CD4-positive, alpha-beta T cell treated with Interleukin-4 for 4 hours (primary cell): Measurements from ENCODE around the gene INSYN1.
"Not testable (repeated sequence)": the region's sequence is repeated elsewhere in the genome, so short reads cannot be mapped to it uniquely, and the experiment has no call there.

Experiments
- DNase-seq: peaks from one replicate; pipeline ENCODE4 v3.0.0-alpha.2; 2020

INSYN1 gene

DNA sequence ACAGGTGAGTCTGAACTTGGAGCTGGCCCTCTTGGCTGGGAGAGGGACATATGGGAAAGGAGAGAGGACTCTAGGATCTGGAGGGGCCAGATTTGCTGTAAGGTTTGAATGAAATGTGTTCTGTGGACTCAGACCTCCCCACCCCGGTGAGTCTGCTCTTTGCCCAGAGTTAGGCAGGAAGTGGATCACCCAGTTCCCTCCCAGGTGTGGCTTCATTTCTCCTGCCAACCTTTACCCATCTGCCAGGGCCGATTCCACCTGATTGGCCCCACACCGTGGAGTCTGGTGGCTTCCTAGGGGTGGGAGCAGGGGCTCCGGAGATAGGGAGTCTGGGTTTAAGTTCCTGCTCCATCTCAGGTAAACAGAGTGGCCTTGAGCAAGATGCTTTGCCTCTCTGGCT is 43.5 kb downstream of the INSYN1 start:
- no peak for DNase-seq

DNA sequence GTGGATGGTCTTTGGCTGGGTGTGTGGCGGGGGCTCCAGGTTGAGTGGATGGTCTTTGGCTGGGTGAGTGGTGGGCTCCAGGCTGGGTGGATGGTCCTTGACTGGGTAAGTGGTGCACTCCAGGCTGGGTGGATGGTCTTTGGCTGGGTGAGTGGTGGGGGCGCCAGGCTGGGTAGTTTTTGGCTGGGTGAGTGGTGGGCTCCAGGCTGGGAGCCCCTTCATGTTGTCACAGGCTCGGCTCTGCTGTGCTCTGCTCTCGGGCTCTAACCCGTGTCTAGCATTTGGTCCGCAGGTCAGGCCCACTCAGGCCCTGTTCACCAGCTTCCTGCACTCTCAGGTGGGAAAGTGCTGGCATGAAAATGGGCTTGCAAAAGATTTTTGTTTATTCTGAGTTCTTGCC is 43.9 kb downstream of the INSYN1 start:
- DNase-seq = no peak

DNA sequence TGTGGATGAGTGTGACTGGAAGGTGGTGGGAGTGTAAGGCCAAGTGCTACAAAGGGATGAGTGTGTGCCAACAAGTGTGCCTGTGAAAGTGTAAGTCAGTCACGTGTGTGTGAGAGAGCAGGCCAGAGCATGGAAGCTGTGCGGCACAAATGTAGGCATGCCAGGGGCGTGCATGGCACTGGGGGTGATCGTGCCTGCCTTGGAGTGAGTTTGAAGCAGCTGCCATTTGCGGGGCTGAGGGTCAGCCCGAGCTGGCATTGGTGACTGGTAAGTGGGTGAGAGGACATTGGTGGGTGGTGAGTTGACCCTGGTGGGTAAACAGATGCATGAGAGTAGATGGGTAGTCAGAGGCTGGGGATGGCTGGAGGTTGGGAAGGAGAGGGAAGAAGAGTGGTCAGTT is 44.5 kb downstream of the INSYN1 start:
- no peak for DNase-seq

DNA sequence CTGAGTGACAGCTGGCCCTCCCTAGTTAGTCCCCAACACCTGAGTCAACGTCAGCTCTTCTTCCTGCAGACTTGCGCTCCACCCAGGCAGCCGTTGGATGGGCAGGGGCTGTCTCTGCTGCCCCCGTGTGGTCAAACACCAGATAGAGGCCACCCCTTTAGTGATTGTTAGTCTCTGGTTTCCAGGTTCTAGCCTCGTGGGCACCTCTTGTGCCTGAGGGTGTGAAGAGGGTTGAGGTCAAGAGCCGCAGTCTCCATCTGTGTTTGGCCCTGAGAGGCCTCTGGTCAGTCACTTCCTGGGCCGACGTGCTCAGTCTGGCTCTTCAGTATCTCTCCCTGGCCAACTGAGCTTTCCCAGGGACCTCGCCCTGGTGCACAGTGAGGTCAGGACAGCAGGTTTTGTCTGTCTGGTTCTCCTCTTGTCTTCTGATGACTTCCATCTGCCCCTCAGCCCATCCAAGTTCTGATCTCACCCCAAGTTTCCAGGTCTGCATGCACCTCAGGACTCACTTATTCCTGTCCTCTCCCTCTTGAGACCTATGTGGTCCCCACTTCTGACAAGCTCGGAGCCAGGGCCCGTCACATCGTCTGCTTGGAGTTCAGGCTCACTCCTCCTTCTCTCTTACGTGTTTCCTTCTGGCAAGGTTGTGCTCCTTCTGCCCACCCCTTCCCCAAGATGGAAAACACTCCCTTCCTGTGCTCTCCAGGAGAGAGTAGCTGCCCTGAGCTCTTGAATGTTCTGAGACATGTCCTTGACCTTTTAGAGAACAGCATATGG is 48.1 kb downstream of the INSYN1 start:
- DNase-seq = peak; percentile 54

DNA sequence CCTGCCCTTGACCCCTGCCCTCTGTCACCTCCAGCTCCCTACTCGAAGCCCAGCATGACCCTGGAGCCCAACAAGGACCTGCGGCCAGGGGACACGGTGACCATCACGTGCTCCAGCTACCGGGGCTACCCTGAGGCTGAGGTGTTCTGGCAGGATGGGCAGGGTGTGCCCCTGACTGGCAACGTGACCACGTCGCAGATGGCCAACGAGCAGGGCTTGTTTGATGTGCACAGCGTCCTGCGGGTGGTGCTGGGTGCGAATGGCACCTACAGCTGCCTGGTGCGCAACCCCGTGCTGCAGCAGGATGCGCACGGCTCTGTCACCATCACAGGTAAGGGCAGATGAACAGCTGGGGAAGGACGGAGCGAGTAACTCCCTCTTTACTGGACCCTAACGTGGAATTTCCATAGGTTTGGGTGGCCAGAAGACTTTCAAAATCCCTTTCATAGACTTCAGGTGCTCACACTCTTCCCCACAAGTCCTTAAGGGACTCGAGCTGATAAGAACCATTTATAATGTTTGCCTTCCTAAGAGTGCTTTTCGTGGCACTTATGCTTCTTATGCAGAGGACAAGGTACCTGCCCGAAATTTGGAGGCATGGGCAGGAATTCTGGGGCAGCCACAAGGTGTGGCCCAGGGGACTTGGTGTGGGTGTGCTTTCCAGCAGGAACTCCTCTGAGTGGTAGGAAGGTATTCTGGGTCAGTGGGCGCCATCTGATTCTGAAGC is 48.8 kb downstream of the INSYN1 start:
- not testable (repeated sequence) for DNase-seq

DNA sequence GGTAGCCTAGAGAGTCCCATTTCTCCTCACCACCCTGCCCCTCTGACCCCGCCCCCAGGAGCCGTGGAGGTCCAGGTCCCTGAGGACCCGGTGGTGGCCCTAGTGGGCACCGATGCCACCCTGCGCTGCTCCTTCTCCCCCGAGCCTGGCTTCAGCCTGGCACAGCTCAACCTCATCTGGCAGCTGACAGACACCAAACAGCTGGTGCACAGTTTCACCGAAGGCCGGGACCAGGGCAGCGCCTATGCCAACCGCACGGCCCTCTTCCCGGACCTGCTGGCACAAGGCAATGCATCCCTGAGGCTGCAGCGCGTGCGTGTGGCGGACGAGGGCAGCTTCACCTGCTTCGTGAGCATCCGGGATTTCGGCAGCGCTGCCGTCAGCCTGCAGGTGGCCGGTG is 49.5 kb downstream of the INSYN1 start:
- DNase-seq = not testable (repeated sequence)

DNA sequence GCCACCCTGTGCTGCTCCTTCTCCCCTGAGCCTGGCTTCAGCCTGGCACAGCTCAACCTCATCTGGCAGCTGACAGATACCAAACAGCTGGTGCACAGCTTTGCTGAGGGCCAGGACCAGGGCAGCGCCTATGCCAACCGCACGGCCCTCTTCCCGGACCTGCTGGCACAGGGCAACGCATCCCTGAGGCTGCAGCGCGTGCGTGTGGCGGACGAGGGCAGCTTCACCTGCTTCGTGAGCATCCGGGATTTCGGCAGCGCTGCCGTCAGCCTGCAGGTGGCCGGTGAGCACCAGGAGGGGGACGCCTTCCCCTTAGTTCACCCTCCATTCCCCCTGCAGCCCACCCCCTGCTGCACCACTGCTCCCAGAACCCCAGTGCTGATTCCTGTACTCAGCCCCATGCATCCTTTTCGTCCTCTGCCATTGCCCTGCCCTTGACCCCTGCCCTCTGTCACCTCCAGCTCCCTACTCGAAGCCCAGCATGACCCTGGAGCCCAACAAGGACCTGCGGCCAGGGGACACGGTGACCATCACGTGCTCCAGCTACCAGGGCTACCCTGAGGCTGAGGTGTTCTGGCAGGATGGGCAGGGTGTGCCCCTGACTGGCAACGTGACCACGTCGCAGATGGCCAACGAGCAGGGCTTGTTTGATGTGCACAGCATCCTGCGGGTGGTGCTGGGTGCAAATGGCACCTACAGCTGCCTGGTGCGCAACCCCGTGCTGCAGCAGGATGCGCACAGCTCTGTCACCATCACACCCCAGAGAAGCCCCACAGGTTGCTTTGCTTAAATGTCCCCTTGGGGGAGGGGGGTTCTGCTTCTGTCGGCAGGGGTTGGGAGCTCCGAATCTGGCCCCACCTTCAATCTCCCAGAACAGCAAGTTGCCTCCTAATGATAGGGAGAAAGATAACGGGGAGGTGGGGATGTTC is 50.6 kb downstream of the INSYN1 start:
- DNase-seq = not testable (repeated sequence)

DNA sequence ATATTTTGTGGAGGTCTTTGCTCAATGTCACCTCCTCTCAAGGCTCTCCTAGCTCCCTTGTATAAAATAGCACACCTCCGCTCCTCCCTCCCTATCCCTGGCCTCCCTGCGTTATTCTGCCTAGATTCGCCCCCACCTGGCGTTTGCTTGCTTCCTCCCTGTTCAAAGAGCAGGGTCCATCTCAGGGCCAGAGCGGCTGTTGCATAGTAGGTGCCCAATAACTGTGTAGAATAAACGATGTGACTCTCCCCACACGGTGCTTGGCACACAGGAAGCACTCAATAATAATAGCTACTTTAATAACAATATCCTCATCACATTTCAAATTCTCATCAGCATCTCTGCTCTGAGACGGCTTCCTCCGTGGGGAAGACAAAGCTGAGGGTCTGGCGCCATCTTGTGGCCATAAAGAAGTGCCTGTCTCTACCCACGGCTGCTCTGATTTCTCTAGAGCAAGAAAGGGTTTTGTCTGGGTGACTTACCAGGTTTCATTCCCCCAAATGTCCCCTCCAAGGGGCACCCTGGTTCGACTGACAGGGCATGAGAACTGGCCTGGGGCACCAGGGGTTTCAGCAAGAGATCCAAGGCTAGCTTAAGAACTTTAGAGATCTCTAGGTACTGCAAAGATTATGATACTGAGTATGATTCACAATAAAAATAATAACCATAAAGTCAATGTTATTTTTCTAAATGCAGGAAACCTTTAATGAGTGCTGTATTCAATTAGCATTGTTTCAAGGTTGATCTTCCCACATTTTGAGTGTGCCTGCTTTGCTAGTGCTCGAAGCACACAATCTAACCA is 52.9 kb downstream of the INSYN1 start:
- peak; percentile 76 for DNase-seq

DNA sequence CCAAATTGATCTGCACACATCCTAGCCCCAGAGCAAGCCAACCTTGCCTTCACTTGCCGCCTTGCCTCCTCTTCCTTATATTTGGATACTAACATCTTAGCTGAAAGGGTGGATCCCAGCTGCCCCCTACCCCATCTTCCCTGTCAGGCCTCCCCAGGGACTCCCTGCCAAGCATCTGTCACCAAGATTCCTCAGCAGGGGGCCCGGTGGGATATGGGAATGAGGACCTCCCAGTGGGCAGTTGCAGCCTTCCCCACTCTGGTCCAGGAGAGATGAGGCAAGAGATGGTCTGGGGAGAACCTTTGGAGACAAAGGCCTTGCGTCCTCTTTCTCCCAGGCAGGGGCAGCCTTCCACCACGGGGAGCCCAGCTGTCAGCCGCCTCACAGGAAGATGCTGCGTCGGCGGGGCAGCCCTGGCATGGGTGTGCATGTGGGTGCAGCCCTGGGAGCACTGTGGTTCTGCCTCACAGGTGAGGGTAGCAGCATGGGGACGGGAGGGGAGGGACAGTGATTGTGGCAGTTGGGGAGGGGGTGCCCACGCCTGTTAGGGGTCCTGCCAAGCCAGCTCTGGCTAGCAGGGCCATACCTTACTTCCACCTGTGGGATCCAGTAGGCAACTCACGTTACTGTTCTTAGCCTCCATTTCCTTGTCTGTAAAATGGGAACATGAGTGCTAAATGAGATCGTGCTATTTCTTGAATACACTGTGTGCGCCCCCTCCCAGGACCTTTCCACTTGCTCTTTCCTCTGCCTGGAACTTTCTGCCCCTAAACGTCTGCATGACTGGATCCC is 53.7 kb downstream of the INSYN1 start:
- DNase-seq = no peak

DNA sequence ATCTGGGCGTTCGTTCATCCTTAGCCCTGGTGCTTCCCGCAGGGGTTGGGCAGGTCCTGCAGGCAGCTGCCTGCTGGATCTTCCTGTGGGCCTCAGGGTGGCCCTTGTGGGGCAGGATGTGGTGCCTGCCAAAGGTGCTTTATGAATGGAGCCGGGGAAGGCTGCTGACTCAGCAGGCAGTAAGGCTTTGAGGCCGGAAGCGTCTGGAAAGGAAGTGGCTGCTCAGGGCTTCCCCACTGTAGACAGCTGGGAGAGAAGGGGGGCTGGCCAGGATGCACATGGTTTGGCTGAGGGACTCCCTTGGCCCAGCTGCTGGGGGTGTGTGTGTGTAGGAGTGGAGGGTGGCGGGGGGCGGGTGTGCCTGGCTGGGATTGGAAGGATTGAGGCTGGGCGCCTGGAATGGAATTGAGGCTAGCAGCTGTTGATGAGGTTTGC is 56.1 kb downstream of the INSYN1 start:
- peak; percentile 76 for DNase-seq

DNA sequence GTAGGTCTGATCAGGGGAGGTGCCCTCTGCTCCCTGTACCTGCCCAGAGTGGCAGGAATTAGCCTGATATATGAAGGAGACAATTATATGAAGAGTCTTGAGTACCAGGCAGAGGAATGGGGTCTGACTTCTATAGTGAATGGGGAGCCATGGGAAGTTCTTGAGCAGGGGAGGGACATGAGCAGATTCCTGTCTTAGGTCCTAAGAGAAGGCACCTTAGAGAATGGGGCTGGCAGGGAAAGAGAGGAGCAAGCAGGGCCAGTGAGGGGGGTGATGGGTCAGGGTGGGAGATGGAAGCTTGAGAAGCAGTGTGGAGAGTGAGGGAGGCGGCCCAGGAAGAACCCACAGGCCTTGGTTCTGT is 56.5 kb downstream of the INSYN1 start:
- no peak for DNase-seq

DNA sequence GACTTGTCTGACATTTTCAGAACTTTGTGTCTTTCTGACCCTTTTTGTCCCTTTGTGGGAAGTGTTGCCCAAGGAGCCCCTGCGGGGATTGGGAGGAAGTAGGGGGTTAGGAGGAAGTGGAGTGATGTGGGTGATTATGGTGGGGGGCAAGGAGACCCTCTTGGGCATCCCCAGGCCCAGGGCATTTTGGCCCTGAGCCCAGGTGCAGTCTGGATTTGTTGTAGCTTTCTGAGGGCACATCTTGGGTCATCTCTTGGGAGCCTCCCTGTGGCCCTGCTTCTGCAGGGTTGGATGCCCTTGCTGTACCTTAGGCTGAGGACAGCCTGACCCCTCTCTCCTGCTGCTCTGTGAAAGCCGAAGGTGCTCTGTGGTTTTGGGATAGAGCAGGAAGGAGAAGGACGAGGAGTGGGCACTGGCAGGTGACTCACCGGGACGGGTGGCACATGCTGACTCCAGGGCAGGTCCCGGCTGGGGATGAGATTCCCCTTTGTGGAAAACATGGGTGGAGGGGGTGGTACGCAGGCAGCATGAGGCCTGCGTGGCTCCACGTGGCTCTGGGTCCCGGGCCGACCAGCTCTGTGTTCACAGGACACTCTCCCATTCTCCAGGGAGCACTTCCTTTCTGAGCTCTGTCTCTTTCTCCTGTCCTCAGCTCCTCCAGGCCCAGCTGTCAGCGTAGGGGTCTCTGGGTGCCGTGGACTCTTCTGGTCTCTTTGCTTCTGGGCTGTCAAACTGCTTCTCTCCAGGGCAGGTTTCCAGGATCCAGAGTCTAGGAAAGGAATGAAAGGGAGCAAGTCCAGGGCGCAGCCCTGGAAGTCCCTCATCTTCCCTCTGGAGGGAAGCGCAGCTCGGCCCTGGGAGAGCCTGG is 57.1 kb downstream of the INSYN1 start:
- no peak for DNase-seq

DNA sequence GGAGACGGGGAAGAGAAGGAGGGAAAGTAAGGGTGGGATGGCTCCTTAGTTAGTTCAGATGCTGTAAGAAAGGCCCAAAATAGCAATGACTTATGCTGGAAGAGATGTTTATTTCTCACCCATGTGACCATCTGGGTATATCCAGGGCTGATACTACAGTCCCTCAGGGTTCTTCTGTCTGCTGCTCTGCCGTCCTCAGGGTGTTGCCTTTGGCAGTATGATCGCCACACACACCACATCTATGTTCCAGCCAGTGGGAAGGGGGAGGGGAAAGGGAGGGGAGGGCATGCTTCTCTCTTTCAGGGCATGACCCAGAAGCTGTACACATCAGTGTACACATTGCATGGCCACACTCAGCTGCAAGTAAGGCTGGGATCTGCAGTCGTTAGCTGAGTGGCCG is 58.7 kb downstream of the INSYN1 start:
- DNase-seq = no peak

DNA sequence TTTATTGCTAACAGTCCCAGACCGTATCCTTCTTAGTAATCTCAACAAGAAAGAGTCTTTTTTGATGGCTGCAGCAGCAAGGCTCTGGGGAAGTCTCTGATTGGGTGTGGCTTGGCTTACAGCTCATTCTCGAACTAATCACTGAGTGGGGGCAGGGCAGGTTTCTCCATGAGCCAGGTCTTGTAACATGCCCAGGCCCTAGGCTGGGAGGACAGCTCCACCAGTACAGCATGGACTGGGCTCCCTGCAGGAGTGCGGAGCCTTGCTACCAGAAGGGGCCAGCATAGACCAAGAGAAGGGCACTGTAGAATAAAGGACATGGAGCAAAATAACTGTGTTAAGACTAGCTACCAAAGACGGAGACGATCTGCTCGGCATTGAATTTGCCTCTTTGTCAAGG is 61.8 kb downstream of the INSYN1 start:
- no peak for DNase-seq

DNA sequence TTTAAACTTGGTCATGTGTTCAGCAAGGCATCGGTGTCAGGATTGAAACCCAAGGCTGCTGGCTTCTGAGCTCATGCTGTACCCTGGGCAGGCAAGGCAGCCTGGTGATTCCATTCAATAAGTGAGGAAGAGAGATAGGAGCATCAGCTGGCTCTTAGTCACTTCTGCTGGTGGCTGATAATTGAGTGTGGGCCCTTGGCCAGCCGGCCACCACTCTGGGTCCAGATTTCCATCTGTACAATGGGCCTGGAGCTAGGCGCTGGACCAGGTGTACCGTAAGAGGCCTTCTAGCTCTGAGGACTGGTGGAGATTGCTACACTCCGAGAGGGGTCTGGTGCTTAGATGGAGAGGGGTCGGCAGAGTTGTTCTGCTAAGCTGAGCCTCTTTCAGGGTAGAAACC is 64.7 kb downstream of the INSYN1 start:
- no peak for DNase-seq

DNA sequence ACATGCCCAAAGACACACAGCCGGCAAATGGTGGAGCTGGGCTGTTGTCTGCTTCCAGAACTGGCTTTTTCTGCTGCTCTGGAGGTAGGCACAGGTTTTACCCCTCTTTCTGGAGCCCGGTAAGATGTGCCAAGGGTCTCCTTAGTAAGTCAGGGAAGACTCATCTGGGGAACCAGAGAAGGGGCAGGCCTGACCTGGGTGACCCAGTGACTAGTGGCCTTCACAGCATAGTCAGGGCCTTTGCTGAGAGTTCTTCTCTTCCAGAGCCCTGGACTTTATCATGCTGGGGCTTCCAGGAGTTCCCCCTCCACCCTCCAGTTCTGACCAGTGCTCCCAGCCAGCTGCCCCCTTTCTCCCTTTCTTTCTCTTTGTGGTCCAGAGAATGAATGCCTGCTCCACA is 65.8 kb downstream of the INSYN1 start:
- no peak for DNase-seq

DNA sequence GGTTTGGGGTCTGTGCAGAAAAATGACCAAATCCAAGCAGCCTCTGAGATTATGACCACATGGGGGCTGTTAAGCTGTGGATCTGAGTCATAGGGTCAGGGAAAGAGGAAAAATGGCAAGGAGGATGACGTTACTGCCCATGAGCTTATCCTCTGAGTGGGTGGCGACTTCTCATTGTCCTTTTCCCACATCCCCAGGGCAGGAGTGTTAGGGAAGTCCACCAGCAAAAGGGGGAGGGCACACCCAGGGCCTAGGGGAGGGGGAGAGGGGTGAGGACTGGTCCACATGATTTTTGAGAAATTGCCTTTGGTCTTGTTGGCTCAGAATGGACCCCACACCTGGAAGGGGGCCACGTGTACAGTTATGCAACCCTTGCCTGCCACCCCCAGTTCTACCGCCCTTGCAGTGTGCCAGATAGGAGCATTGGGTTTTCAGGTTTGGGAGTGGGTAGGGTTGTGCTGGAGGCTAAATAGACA is 66.3 kb downstream of the INSYN1 start:
- no peak for DNase-seq

DNA sequence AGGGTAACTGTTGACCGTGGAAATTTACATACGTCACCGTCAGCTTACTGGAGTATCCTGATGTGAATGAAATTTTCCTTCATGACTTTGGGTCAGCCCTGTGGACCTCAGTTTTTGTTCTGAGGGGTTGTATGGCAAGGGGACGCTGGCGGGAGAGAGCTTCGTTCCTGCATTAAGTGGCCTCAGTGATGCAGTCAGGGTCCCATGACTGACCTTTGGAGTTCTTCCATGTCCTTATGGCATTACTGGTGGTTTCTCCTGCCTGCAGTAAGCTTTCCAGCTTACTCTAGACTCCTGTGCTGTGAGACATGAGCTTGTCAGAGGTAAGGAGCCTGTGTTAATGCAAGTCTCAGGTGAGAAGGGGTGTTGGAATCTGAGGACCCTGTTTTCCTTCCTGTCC is 67.2 kb downstream of the INSYN1 start:
- no peak for DNase-seq
